CD4-positive, alpha-beta T cell treated with Interferon alpha-2 for 1 hour (primary cell): ENCODE data around the gene VSTM2B.
A peak's percentile ranks its signal among the peaks of the same experiment; 100 is the strongest.

ENCODE experiments used
- DNase-seq, 2 donors: peaks; one replicate each; pipeline ENCODE4 v3.0.0-alpha.2; 2020 to 2022

VSTM2B gene

DNA sequence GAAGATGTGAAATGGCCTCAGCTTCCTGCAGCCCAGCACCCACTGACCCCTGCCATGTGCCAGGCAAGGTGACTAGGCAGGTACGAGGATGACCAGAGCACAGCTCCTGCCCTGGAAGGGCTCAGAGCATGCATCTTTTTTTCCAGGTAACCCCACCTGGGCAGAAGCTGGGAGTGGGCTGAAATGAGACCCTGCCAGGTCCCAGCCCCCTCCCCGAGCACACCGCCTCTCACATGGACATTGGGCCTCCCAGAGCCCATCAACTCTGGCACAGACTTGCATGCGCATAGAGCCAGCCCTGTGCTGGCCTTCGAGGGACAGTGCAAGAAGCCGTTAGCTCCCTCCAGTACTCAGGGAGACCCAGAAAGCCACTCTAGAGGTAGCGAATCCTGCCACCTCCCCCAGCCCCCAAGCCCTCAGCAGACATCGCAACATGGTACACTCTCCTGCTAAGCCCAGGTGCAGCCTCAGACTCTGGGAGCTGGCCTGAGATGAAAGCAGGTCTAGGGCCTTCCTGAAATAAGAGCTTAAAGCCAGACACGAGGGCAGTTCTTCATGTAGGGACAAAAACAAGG is 8.9 kb upstream of the VSTM2B start:
- no peak for DNase-seq

DNA sequence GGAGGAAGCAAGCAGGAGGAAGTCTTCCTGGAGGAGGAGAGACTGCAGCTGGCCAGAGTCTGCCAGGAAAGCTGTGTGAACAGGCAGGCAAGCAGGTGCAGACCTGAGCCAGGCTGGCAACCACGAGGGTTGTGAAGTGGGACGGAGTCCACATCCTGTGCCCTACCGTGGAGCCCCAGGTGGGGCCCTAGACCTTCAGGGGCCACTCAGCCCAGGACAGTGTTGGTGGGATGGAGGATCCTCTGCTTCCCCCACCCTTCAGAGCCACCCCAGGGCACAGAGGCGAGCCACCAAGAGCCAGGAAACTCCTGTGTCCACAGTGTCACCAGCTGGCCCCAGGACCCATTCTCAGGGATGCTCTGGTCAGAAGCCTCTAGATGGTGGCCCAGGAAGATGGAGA is 8.4 kb upstream of the VSTM2B start:
- no peak for DNase-seq

DNA sequence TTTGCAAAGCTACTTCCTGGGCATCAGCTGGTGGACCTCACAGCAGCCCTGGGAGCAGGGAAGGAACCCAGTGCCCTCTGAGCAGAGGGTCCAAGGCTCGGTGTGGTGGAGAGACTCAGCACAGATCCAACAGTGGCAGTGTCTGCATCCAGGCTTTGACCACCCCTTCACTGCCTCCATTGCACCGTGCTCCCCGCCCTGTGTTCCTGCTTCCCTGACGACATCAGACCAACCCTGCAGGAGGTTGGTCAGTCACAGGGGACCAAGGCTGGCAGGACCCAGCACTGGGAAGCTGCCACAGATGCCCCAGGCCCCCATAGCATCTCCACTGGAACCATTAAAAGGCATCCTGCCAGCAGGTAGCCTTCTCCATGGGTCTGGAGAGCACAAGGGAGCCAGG is 7.8 kb upstream of the VSTM2B start:
- DNase-seq = no peak

DNA sequence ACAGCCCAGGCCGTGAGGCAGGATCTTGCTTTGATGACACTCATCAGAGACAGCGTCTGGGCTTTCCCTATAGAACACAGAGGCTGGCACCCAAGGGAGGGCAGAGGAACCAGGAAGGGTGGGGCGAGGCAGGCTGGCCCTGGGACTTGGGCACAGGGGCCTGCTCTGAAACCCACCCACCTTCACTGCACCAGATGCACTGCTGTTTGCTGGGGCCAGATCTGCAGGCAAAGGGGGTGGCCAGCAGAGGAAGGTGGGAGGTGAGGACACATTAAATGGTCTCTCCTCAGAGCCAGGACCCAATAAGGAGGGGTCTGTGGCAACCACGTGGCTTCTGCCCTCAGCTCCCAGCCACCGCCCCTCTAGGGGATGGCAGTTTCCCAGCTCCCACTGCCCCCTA is 6.6 kb upstream of the VSTM2B start:
- no peak for DNase-seq

DNA sequence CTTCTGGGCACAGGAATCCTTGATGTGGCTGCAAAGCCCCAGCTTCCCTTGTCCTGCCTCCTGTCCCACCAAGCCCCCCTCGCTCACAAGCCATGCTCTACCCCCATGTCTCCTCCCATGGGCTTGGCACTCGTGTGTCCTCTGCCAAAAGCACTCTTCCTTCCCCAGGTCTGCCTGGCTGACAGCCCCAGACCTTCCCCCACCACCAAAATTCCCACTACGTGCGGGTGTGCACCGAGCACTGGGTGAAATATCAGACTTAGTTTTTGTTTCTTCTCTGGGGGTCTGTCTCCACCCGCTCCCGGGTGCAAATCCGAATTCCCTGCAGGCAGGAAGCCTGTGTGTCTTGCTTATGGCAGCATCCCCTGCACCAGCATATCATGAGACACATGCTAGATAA is 5.9 kb upstream of the VSTM2B start:
- DNase-seq = no peak

DNA sequence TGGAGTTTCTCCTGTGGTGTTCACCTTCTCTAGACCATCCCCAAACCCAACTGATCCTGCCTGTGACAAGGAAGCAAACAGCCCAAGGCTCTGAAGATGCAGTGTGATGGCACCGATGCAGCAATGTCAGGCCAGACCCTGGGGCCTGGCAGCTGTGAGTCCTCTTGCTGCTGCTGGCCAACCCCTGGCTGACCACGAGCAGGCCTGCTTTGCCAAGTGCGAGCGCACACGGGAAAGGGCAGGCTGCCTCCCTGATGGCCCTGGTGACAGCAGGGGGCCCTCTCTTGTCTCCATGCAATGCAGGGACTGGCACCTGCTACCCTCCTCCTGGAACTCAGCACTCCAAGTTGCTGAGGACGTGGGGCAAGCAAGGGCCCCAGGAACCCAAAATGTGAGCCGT is 5.4 kb upstream of the VSTM2B start:
- DNase-seq = no peak

DNA sequence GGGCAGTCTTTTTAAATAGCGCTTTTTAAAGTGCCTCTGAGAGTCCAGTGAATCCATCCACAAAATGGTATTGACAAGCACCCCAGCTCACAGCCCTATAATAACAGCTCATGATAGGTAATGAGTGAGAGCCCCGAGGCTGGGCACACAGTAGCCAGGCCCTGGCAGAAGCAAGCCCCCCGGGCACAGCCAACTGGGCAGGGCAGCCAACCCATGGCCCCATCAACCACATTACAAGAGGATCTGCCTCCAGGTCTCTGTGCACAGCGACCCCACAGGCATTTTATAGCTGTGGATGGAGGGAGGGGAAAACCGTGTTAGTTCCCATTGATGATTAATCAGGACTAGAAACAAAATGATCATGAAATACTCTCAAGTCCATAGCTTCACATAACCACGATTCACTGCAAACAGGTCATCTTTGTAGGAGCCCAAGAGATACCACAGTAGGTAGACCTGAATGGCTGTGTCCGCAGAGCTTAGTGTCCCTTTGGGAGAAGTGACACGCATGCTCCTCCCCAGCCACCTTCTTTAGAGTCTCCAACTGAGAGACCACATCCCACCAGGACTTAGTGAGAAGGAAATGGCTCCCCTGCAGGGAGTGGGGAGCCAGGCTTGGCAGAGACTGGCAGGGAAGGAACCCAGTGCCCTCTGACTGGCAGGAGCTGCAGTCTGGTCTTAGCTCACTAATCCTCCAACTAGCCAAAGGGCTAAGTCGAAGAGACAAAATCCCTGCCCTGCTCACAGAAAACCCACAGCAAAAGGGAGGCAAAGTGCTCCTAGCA is 4.3 kb upstream of the VSTM2B start:
- no peak for DNase-seq

DNA sequence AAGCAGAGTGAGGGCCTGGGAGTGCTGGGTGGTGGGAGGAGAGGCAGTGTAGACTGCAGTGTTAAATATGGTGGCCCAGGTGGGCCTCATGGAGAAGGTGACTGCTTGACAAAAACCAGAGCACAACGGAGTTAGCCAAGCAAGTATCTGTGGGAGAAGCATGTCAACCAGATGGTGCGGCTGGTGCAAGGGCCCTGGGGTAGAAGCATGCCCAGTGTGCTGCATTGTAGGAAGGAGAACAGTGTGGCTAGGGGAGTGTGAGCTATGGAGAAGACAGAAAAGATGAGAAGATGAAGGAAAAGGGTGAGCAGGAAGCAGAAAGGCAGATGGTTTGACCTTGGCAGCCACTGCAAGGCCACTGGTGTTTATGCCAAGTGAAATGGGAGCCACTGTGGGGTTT is 2.2 kb upstream of the VSTM2B start:
- DNase-seq = no peak

DNA sequence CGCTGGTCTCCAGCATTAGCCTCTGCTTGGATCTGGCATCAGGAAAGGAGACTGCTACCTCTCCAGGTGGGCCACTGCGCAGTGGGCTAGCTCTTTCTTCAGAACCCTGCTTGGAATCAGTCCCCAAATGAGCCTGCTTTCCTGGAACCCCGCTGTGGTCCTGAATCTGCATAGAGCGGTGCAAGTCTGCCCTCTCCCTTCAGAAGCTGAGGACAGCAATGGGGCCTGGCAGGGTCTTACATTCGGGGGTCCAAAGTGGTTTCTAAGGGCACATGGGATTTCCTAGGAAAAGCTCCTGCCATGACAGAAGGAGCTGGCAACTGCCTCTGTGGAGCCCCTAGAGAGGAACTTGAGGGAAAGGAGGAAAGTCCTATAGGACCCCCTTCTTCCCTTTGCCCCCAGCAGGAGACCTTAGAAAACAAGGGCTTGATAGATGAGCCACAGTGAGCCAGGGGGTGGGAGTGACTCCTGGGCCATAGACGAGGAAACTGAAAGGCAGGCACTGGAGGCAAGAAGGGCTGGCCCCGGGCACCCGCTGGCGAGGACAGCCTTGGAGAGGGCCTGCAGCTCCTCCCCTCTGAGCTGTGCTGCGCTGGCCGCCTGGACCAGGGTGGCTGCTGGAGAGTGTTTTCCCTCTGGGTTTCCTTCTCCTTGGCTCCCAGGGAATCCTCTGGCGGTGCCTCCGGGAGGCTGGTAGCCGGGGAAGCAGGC is 1.4 kb upstream of the VSTM2B start:
- DNase-seq = no peak

DNA sequence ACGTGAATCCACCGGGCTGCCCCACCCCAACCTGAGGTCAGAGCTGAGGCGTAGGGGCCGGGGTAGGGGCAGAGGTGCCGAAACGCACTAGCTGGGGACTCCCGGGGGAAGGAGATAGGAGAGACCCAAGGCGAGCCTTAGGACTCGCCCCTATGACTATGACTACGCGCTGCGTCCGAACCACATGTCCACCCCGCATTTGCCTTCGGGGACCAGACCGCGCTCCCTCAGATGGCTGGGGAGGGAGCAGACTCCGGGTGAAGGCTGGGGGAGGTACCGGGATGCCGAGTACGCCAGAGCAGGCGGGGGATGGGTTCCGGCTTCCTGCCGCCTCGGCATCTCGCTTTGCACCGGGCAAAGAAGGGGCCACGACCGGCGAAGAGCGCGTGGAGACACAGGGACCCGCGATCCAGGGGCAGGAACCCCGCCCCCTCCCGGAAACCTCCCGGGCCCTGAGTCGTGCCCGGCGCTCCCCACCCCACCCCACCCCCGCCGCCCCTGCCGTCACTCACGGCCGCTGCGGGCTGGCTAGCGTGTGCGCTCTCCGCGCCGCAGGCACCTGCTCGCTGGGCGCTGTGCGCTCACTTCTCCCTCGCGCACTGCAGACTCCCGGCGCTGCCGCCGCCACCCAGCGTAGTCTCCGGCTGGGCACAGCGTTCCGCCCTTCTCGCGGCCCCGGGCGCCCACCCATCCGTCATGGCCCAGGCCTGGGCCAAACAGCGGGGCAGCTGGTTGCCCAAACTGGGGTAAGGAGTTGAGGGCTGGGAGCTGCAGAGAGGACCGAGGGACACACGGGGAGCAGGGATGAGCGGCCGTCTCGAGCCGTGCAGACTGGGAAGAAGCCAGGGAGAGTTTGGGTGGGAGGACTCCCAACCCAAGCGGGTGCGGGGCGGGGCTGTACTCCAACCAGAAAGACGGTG is 622 bp upstream of the VSTM2B start:
- DNase-seq = no peak

DNA sequence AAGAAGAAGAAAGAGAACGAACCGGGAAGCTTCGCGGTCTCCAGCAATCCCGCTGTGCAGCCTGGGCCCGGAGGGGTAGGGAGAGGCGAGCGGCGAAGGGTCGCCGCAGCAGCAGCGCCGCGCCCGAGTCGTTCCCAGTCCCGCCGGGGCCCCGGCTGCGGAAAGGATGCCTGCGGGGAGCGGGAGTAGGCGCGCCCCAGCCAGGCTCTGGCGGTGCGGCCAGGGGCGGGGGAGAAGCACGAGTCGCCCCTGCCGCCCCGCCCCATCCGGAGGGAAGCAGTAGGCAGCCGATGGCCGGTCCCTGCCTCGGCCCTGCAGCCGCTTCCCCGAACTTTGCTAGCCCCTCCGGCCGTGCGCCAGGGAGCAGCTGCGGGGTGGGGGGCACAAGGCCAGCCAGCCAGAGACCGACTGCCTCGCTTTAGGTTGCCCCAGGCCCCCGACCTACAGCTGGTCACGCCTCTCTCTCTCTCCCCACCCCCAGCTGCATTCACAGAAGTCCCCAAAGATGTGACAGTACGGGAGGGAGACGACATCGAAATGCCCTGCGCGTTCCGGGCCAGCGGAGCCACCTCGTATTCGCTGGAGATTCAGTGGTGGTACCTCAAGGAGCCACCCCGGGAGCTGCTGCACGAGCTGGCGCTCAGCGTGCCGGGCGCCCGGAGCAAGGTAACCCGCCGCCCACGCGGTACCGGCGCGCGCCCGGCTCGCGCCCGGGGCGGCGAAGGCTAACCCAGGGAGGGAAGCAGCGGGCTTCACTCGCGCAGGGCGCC is 1.1 kb downstream of the VSTM2B start:
- no peak for DNase-seq

DNA sequence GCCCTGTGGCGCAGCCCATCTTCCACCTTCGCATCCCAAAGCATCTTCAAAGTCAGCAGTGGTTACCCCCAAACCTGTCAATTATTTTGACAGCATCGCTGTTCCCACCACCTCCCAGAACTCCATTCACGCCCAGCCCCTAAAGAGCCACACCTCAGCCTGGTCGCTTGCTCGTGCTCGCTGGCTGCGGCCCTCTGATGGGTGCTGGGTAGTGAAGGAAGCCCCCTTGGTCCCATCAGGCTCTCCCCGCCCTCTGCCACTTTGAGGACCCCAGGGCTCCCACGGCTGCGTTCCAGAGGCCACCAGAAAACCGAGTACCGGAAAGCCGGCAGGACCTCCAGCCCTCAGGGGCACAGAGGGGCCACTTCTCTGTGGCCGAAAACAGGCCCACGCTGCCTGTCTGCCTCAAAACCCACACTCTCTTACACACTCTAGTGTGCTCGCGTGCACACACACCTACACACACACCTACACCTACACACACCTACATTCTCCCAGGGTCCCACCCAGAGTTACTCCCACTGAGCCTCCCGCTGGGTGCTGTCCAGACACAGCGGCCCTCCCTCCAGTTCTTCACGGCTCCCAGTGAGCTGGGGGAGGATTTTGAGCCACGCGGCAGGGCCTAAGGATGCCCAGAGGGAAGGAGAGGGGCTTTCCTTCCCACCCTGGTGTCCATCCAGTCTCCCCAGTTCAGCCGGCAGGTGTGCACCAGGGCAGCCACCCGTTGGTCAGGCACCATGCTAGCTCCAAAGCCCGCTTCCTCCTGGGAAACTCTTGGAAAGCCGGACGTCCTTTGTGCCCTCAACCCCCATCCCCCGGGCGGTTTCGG is 1.9 kb downstream of the VSTM2B start:
- no peak for DNase-seq

DNA sequence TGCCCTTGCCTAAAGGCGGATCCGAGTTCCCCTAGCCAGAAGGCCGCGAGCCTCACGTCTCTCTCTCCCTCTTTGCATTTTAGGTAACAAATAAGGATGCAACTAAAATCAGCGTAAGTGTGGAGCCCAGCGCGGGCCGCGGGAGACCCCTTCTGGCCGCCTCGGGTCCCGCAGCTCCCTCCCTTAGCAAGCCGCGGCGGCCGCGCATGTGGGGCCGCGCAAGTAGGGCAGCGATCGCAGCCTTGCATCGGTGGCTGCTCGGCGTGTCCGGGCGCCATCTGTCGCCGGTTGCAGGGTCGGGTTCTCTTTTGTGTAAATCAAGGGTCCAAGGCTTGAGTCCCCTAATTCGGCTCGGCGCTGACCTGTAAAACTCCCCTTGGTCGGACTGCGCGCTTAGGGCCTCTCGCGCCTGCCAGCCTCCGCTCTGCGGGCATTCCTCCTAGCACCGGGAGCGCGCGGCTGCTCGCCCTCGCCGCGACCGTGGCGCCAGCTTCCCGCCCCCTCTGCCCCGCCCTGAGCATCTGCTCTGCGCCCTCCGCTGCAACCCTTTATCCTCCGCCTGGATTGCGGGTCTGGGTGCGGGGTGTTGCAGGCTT is 2.7 kb downstream of the VSTM2B start:
- peak; percentile 20 to 41 for DNase-seq

DNA sequence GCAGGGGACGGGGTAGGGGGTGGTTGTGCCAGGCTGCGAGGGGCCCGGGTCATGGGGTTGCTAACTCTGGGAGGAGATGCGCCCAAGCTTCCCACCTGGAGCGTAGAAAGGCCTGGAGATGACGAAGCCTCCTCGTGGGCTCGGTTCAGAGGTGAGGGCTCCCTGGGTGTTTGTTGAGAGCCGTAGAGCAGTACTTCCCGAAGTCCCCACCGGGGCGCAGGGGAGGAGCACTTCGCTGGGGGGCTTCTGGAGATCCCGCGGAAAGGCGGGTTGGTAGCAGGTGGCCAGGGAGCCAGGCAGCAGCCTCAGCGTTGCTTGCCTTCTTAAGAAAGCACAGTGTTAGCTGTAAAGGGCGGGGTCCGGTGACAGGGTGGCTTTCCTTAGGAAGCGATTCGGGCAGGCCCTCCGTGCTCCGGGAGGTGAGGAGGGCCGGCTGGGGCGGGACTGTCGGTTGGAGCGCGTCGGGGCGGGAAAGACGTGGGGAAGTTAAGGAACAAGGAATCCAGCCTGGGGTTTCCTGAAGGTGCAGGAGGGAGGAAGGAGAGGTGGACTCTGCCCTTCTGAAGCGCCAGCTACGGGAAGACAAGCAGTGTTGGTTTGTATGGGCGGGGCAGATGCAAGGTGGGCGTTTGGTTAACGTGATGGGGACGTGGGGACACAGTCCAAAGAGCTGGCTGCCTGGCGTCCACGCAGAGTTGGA is 3.3 kb downstream of the VSTM2B start:
- DNase-seq = no peak

DNA sequence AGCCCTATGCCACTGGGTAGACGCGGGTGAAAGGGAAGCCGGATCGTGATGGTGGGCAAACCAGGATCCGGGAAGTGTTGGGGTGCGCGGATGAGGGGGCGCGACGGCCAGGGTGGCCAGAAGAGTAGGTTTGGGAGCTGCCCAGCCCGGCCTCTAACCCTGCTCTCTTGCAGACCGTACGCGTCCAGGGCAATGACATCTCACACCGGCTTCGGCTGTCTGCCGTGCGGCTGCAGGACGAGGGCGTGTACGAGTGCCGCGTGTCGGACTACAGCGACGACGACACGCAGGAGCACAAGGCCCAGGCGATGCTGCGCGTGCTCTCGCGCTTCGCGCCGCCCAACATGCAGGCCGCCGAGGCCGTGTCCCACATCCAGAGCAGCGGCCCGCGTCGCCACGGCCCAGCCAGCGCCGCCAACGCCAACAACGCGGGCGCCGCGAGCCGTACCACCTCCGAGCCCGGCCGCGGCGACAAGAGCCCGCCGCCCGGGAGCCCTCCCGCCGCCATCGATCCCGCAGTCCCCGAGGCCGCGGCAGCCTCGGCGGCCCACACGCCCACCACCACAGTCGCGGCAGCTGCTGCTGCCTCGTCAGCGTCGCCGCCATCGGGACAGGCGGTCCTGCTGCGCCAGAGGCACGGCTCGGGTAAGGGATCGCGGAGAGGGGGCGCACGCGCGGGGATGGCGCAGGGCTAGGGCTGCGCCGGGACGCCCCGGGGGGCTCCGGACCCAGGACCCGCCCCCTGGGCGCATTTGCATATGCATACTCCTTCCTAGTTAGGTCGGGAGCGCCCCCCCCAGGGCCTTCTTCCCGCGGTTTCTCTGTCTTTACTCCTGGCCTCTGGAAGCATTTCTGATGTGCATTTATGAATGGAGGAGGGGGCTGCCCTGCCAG is 4.1 kb downstream of the VSTM2B start:
- DNase-seq = no peak

DNA sequence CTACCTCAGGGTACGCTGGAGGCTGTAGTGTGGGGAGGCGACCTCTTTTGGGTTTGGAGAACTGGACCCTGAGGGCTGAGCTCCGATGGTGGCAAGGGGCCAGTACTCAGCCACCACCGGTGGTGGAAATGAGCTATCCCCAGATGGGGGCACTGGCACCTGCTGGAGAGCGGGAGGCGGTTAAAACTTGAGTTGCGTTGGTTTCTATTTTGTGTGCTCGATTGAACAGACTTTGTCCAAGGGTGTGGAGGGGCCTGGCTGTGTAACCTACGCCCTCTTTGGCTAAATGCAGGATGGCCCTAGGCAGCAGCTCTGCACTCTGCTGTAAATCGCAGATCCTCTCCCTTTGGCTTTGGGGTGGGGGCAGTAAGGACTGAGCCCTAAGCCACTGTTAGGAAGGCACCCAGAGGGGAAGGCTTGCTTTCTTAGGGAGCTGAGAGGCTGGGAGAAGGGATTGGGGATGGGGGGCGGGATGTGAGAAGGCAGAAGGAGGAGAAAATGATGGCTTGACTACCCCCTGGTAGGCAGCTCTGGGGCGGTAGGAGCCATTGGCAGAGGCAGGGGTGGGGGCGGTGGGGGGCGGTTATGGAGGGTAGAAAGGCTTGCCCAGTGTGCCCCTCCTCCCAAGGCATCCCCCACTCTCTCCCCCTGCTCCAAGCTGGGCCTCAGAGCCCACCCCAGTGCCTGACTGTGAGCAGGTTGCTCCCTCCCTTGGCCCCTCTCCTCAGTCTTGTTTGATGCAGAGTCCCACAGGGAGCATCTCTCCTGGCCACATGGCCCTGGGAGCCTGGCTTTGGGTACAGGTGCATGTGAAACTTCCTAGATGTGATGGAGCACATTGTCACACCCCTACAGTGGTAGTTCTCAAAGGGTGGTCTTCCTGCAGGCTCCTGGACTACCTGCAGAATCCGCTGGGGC is 5.0 kb downstream of the VSTM2B start:
- no peak for DNase-seq

DNA sequence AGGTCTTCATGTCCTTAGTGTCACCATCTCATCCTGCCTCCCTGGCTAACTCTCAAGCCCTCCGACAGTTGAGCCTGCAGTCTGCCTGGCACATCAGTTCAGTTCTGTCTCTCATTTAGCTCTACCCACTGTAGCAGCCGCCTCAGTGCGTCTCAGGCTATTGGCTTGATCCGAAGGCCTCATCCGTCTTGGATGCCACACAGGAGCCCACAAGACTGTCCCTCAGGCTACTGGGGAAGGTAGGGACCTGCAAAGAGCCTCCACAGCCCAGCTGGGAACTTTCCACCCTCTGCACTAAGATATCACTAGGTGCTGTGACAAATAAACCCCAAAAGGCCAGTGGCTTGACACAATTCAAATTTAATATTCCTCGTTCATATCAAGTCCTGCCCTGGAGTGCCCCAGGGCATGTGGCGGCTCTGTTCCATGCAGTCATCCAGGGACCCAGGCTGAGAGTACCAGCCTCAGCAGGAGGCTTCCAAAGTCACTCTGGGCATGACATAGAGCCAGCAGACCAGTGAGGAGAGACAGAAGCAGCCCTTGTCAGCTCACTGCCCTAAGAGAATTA is 5.7 kb downstream of the VSTM2B start:
- no peak for DNase-seq

DNA sequence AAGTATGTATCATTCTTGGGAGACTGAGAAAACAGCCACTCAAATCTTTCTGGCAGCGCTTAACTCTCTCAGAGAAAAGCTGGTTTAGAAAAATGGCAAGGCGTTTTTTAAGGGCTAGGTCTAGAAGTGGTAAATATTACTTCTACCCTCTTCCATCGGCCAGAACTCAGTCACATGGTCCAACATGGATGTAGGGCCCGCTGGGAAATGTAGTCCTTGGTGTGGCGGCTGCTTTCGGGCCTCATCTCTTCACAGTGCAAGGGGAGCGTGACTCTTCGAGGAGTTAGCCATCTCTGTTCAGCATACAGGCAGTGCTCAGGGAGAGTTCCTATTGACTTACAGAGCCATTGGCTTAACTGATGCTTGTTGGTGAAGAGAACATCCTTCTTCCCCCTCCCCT is 6.3 kb downstream of the VSTM2B start:
- no peak for DNase-seq
